Brain microvascular endothelial cell (primary cell): ENCODE measurements around the gene SELENOT.

ENCODE experiments used
- DNase-seq: peaks from one replicate; pipeline ENCODE4 v3.0.0-alpha.2; 2020
- H3K27ac ChIP-seq: fragments of 250-450 bp; sonication (Bioruptor Pico); 2 replicates; pipeline ENCODE4 v1.5.1; 2020; ENCODE audit warnings: mild to moderate bottlenecking, moderate library complexity
- H3K27me3 ChIP-seq: fragments of 250-450 bp; sonication (Bioruptor Pico); replicated peaks from 2 replicates; pipeline ENCODE4 v1.5.1; 2020; ENCODE audit warnings: mild to moderate bottlenecking
- H3K36me3 ChIP-seq: fragments of 250-450 bp; sonication (Bioruptor Pico); replicated peaks from 2 replicates; pipeline ENCODE4 v1.5.1; 2020; ENCODE audit warnings: mild to moderate bottlenecking
- H3K4me3 ChIP-seq: 2 replicates; pipeline ENCODE4 v1.5.1; 2011; ENCODE audit warnings: low read depth, mild to moderate bottlenecking, control low read depth, low read length, moderate library complexity
- in situ Hi-C: cut with HindIII; loops from 2 replicates; pipeline ENCODE4 v1.10.0; 2017; ENCODE audit warnings: low sequenced_read_pairs, low pct_ligation_motif_present
- TF ChIP-seq, protein P1 (sequence below): IDR thresholded peaks from 2 replicates; pipeline ENCODE4 v1.5.1; 2011; ENCODE audit warnings: low read depth, mild to moderate bottlenecking, moderate library complexity, low read length, control low read depth, inconsistent platforms; ENCODE audit errors: missing control alignments

Gene SELENOT, protein sequence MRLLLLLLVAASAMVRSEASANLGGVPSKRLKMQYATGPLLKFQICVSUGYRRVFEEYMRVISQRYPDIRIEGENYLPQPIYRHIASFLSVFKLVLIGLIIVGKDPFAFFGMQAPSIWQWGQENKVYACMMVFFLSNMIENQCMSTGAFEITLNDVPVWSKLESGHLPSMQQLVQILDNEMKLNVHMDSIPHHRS

DNA sequence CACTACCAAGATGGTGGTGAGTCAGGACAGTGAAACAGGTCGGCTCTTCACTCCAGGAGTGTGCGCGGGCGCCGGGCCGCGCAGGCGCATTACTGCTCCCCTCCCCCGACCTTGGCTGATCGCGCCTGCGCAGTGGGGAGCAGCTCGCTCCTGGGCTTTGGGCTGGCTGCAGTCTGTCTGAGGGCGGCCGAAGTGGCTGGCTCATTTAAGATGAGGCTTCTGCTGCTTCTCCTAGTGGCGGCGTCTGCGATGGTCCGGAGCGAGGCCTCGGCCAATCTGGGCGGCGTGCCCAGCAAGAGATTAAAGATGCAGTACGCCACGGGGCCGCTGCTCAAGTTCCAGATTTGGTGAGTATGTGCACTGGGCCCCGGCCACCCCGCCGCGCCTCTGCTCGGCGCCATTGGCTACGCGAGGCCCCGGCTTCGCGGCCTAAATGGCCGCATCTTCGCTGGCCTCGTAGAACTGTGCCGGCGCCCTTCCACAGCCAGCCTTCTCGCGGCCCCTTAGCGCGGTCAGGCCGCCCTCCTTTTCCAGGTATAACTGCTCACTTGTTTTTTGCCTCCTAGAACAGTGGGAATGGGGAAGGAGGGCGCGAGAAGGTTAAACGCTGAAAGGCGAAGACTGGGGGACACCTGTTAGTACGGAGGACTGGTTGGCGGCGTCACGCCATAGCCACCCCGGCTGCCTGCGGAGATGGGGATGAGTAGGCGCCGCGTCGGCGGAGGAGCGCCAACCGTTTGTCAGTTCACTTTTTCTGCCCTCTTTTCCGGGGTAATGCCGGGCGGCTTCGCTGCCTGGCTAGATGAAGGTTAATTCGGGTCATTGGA lies at the start of gene SELENOT:
Gene SELENOT (plus strand): TSS at position 169 of the 827 bp plus-strand sequence. CDS start 42 bp downstream, at position 211.
- TF ChIP-seq, protein P1, sequence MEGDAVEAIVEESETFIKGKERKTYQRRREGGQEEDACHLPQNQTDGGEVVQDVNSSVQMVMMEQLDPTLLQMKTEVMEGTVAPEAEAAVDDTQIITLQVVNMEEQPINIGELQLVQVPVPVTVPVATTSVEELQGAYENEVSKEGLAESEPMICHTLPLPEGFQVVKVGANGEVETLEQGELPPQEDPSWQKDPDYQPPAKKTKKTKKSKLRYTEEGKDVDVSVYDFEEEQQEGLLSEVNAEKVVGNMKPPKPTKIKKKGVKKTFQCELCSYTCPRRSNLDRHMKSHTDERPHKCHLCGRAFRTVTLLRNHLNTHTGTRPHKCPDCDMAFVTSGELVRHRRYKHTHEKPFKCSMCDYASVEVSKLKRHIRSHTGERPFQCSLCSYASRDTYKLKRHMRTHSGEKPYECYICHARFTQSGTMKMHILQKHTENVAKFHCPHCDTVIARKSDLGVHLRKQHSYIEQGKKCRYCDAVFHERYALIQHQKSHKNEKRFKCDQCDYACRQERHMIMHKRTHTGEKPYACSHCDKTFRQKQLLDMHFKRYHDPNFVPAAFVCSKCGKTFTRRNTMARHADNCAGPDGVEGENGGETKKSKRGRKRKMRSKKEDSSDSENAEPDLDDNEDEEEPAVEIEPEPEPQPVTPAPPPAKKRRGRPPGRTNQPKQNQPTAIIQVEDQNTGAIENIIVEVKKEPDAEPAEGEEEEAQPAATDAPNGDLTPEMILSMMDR = peak; percentile 47
- Histone ChIP-seq H3K27ac (peak within 1 kb of the TSS; percentile 69), H3K36me3 (no peaks in the 10 kb centered on the region), H3K27me3 (no peaks in the 10 kb centered on the region), H3K4me3 (peak within 1 kb of the TSS; percentile 86)
- in situ Hi-C loops = no loop called here
- DNase-seq = peak; percentile 94

DNA sequence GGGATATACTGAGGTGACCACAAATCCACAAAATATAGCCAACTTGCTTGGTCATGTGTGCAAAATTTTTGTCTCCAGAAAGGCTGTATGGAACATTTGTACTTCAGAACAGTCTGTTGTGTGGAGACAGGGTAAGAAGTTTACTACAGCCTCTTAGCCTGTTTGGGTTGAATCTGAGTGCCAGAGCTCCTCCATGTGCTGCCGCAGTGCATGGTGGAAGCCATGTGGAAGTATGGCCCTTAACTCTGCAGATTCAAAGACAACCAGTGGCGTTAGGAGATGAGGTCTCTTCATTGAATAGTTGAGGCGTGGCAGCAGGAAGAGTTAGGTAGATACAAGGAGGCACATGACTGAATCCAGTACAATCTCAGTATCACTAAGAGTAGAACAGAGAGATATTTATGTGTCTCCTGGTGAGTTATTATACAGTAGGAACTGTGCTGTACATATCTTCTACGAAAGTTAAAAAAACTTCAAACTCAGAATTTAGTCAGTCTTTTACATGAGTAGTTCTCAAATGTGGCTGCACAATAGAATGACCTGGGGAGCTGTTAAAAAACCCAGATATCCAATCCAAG lies 47.2 kb upstream of the SELENOT start:
- H3K27ac ChIP-seq = no peak overlapping the region
- no peaks in the 10 kb centered on the region for H3K27me3 ChIP-seq
- no peak for DNase-seq
- H3K4me3 ChIP-seq = no peak overlapping the region
- TF ChIP-seq, protein P1 = no peak
- H3K36me3 ChIP-seq = peaks cover 16% of the 10 kb centered on the region
- in situ Hi-C loops = no loop called here

DNA sequence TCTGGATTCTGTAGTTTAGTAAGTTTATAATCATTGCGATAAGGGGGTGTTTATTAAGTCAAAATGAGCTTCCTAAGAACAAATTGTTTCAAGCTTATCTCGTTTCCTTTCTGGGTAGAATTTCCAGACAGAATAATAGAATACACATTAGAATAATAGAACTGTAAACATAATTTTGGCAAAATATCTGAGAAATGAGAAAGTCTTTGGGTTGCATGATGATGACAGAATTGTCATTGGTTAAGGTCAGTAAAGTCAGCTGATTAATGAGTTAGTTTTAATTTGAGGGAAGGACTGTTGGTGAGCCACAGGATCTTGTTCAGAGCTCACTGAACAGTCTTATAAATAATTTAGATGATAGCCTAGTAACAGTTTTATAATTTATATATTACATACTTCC lies 46.3 kb upstream of the SELENOT start:
- Histone ChIP-seq H3K27ac (no peak overlapping the region), H3K27me3 (no peaks in the 10 kb centered on the region), H3K4me3 (no peak overlapping the region), H3K36me3 (peaks cover 16% of the 10 kb centered on the region)
- no peak for DNase-seq
- in situ Hi-C loops = no loop called here
- TF ChIP-seq, protein P1 = no peak

DNA sequence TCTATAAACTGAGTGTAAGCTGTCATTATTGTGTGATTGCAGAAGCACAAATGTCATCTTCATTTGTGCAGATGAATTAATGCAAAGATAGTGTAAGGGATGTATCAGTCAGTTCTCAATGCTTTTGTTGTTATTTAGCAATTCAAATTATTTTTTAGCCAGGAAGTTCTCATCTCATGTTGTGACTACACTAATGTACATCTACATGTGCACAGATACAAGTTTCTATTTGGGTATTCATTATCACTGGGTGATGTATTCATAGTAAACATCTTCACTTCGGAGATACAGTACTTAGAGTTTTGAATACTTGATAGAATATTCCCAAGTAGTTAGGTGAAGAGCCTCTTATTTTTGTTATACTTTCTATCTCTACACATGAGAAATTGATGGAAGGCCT lies 45.4 kb upstream of the SELENOT start:
- DNase-seq = no peak
- Histone ChIP-seq H3K27me3 (no peaks in the 10 kb centered on the region), H3K36me3 (peaks cover 19% of the 10 kb centered on the region), H3K27ac (no peak overlapping the region), H3K4me3 (no peak overlapping the region)
- TF ChIP-seq, protein P1 = no peak
- in situ Hi-C loops = no loop called here

DNA sequence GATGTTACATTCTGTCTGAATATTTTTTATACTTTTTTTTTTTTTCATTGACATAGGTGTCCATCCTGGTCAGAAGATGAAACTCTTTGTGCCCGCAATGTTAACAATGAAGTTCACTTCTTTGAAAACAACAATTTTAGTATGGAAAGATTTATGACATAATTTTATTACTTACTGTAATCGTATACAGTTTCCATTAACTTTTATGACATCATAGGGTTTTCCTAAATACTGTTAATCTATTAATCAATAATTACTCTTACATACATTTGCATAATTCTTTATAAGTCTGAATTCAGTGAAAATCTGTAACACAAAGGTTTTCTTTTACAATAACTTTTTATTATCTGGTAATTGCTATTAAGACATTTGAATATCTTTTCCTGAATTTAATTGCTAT lies 38.9 kb upstream of the SELENOT start:
- H3K27ac ChIP-seq = no peak overlapping the region
- no peak for DNase-seq
- in situ Hi-C loops = no loop called here
- TF ChIP-seq, protein P1 = no peak
- H3K27me3 ChIP-seq = no peaks in the 10 kb centered on the region
- no peak overlapping the region for H3K4me3 ChIP-seq
- peaks cover 21% of the 10 kb centered on the region for H3K36me3 ChIP-seq
